GM18507 (cell line): ENCODE measurements around the gene LIPA.
"Not testable (repeated sequence)": the region's sequence is repeated elsewhere in the genome, so short reads cannot be mapped to it uniquely, and the experiment has no call there.

Source experiments
- DNase-seq: peaks from one replicate; pipeline ENCODE4 v3.0.0; 2011; ENCODE audit warnings: low read depth; ENCODE audit not compliant: insufficient read length; ENCODE audit errors: extremely low spot score
- FAIRE-seq: peaks from 2 replicates; lab custom pipeline; 2011; peaks lifted over from hg19 to GRCh38; lab: Jason Lieb, UNC

LIPA gene

GRCh38 chr10:89183571-89183970 is 68.0 kb downstream of the LIPA start:
- DNase-seq (no peak), FAIRE-seq (no peak)

- FAIRE-seq (no peak), DNase-seq (no peak)
These were observed 68.7 kb downstream of the LIPA start for GRCh38 chr10:89182894-89183293.

GRCh38 chr10:89175816-89176215 is 75.8 kb downstream of the LIPA start:
- no peak for FAIRE-seq
- no peak for DNase-seq

- DNase-seq (no peak), FAIRE-seq (no peak)
These were observed 78.5 kb downstream of the LIPA start for GRCh38 chr10:89173075-89173474.

- DNase-seq, result no peak
- FAIRE-seq, result no peak
These were observed 79.6 kb downstream of the LIPA start for GRCh38 chr10:89171996-89172395.

- DNase-seq (no peak), FAIRE-seq (no peak)
These were observed 80.2 kb downstream of the LIPA start for GRCh38 chr10:89171263-89171872.

GRCh38 chr10:89168354-89168900 is 83.1 kb downstream of the LIPA start:
- not testable (repeated sequence) for DNase-seq, FAIRE-seq

DNA sequence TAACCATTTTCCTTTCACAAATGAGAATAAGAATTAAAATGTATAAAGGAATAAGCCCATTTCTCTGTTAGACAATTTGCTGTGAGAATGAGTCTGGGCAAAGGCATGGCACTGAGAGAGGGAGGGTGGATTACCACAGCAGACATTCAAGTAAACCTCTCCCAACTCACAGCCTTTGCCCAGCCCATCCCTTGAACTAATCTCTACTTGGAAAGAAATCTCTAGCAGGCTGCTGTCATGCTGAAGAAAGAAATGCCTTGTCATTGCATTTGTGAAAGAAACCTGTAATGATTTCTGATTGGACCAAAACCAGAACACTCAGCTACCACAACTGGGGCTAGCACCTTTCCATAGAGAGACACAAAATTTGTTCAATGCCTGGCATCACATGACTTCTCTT is 83.7 kb downstream of the LIPA start:
- FAIRE-seq, result no peak
- DNase-seq, result no peak

GRCh38 chr10:89165923-89166322 is 85.7 kb downstream of the LIPA start:
- DNase-seq (no peak), FAIRE-seq (no peak)

- FAIRE-seq, result peak; percentile 58
- DNase-seq, result no peak
These were observed 86.7 kb downstream of the LIPA start for GRCh38 chr10:89164920-89165319.

DNA sequence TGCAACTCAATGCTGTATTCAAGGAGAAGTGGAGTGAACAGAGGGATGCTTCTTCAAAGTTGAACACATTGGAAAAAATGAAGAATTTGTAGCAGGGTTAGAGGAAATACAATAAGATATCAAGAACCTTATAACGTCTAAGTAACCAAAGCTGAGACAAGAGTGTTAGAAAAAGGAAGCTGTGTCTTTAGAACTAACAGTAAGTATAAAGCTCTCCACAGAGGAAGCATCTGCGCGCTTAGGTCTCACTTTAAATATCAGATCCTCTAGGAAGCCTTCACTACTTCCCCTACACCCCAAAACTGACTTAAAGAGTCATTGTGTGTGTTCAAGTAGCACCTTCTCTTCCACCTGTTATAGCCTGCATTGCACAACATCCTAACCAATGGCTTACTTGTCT is 87.5 kb downstream of the LIPA start:
- FAIRE-seq (no peak), DNase-seq (no peak)
